ENCODE measurements around the gene STPG2. TPM values are rescaled to one million over a fixed set of nuclear protein-coding genes. Genes with fewer than 3 reads are reported as not detected.

STPG2 gene
- total and polyA plus RNA-seq, 2 donors (not counting 1 experiment from before 2014, with no cell fraction given): 0.13 to 0.49 TPM

DNA sequence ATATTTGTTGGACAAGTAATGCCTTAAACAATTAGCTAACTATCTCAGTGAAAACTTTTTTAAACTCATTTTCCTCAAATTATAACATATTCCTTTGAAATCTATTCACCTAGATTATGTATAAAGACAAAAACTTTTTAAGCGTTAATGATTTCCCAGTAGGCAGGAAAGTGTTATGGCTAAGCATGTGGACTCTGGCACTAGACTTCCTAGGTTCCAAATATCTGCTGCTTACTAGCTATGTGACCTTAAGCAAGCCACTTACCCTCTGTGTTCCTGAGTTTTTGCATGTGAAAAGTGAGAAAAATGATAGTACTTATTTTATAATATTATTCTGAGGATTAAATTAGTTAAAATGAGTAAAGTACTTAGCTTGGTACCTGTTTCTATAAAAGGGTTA is 301.8 kb downstream of the STPG2 start:
- Histone ChIP-seq H3K4me1 (ENCODE audit: control insufficient read depth in 2 of 2, insufficient read depth in 2 of 2, low read length in 2 of 2) (no peaks in the 10 kb centered on the region), H3K9ac (ENCODE audit: low read length) (no peak overlapping the region), H3K9me3 (ENCODE audit: control extremely low read depth in 1 of 3, control insufficient read depth in 2 of 3, insufficient read depth in 1 of 3, low read length in 2 of 3) (peaks cover 0 to 4% (median 0%) of the 10 kb centered on the region in 3 donors), H3K36me3 (replicated peaks in 1 of 2; ENCODE audit: control extremely low read depth in 1 of 2, control insufficient read depth in 1 of 2, extremely low read depth in 1 of 2, insufficient read depth in 2 of 2, low read length in 1 of 2) (no peaks in the 10 kb centered on the region), H3K4me3 (ENCODE audit: control extremely low read depth in 1 of 5, extremely low read depth in 1 of 5, insufficient read depth in 1 of 5, low read depth in 2 of 5, low read length in 4 of 5) (no peak overlapping the region), H4K20me1 (ENCODE audit: control insufficient read depth, insufficient read depth, low read length, poor library complexity, severe bottlenecking) (no peaks in the 10 kb centered on the region), H3K4me2 (replicated peaks; ENCODE audit: low read depth, low read length, poor library complexity, severe bottlenecking) (no peak overlapping the region), H3K27ac (ENCODE audit: low read length in 2 of 2) (no peak overlapping the region), H2AFZ (ENCODE audit: insufficient read depth, low read depth, low read length, poor library complexity, severe bottlenecking) (no peak overlapping the region), H3K27me3 (replicated peaks in 1 of 4; ENCODE audit: control extremely low read depth in 1 of 4, control insufficient read depth in 3 of 4, insufficient read depth in 4 of 4, low read length in 3 of 4) (no peaks in the 10 kb centered on the region), H3K79me2 (ENCODE audit: control insufficient read depth, insufficient read depth, low read length) (no peaks in the 10 kb centered on the region)
- no peak overlapping the region for H3K4me3 Mint-ChIP-seq
- H3K9me3 Mint-ChIP-seq (ENCODE audit: insufficient read depth): no peaks in the 10 kb centered on the region
- no CpG with 5 or more reads among the region's 1 CpG for WGBS (ENCODE audit: insufficient coverage)
- intact Hi-C loops (cut with micrococcal nuclease): no loop called here
- H3K27me3 Mint-ChIP-seq: no peaks in the 10 kb centered on the region
- TF ChIP-seq EZH2 (IDR thresholded peaks at IDR 0.05; ENCODE audit: borderline replicate concordance, insufficient read depth, low read depth, low read length, poor library complexity, severe bottlenecking): no peak
- TF ChIP-seq, protein P1, sequence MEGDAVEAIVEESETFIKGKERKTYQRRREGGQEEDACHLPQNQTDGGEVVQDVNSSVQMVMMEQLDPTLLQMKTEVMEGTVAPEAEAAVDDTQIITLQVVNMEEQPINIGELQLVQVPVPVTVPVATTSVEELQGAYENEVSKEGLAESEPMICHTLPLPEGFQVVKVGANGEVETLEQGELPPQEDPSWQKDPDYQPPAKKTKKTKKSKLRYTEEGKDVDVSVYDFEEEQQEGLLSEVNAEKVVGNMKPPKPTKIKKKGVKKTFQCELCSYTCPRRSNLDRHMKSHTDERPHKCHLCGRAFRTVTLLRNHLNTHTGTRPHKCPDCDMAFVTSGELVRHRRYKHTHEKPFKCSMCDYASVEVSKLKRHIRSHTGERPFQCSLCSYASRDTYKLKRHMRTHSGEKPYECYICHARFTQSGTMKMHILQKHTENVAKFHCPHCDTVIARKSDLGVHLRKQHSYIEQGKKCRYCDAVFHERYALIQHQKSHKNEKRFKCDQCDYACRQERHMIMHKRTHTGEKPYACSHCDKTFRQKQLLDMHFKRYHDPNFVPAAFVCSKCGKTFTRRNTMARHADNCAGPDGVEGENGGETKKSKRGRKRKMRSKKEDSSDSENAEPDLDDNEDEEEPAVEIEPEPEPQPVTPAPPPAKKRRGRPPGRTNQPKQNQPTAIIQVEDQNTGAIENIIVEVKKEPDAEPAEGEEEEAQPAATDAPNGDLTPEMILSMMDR (IDR thresholded peaks at IDR 0.05): no peak
- ChIA-PET POLR2A (no interaction called here), CTCF (no interaction called here)
- H3K4me1 Mint-ChIP-seq: no peaks in the 10 kb centered on the region
- ATAC-seq (ENCODE audit: low read depth) (no peak), DNase-seq (no peak)
- H3K27ac Mint-ChIP-seq: no peak overlapping the region

DNA sequence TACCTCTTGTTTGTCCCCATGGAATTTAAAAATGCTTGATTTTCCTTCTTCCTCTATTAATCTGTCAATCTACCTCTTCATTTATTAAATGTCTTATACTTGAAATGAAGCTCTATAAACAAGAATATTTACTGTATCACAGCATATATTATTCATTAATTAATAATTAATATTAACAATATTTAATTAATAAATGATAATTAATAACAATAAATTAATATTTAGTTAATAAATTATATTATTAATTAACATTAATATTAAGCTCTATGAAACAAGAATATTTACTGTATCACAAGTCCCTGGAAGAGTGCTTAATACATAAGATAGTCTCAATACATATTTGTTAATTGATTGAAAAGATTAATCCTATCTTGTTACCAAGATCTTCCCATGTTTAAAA is 306.6 kb downstream of the STPG2 start:
- POLR2A ChIA-PET: no interaction called here
- Histone ChIP-seq H3K79me2 (ENCODE audit: control insufficient read depth, insufficient read depth, low read length) (no peaks in the 10 kb centered on the region), H3K9ac (ENCODE audit: low read length) (no peak overlapping the region), H2AFZ (ENCODE audit: insufficient read depth, low read depth, low read length, poor library complexity, severe bottlenecking) (no peak overlapping the region), H3K4me1 (ENCODE audit: control insufficient read depth in 2 of 2, insufficient read depth in 2 of 2, low read length in 2 of 2) (no peaks in the 10 kb centered on the region), H3K9me3 (ENCODE audit: control extremely low read depth in 1 of 3, control insufficient read depth in 2 of 3, insufficient read depth in 1 of 3, low read length in 2 of 3) (peaks cover 0 to 1% (median 0%) of the 10 kb centered on the region in 3 donors), H3K27me3 (replicated peaks in 1 of 4; ENCODE audit: control extremely low read depth in 1 of 4, control insufficient read depth in 3 of 4, insufficient read depth in 4 of 4, low read length in 3 of 4) (no peaks in the 10 kb centered on the region), H3K27ac (ENCODE audit: low read length in 2 of 2) (no peak overlapping the region), H4K20me1 (ENCODE audit: control insufficient read depth, insufficient read depth, low read length, poor library complexity, severe bottlenecking) (no peaks in the 10 kb centered on the region), H3K36me3 (replicated peaks in 1 of 2; ENCODE audit: control extremely low read depth in 1 of 2, control insufficient read depth in 1 of 2, extremely low read depth in 1 of 2, insufficient read depth in 2 of 2, low read length in 1 of 2) (no peaks in the 10 kb centered on the region), H3K4me3 (ENCODE audit: control extremely low read depth in 1 of 5, extremely low read depth in 1 of 5, insufficient read depth in 1 of 5, low read depth in 2 of 5, low read length in 4 of 5) (no peak overlapping the region), H3K4me2 (replicated peaks; ENCODE audit: low read depth, low read length, poor library complexity, severe bottlenecking) (no peak overlapping the region)
- Mint-ChIP-seq H3K9me3 (ENCODE audit: insufficient read depth) (peaks cover 6% of the 10 kb centered on the region), H3K4me3 (no peak overlapping the region), H3K27me3 (no peaks in the 10 kb centered on the region), H3K4me1 (no peaks in the 10 kb centered on the region), H3K27ac (no peak overlapping the region)
- TF ChIP-seq, protein P1 (IDR thresholded peaks at IDR 0.05): no peak
- TF ChIP-seq EZH2 (IDR thresholded peaks at IDR 0.05; ENCODE audit: borderline replicate concordance, insufficient read depth, low read depth, low read length, poor library complexity, severe bottlenecking): no peak
- DNase-seq: no peak
- no peak for ATAC-seq (ENCODE audit: low read depth)
- intact Hi-C loops (cut with micrococcal nuclease): no loop called here
- CTCF ChIA-PET: no interaction called here

Data from B cell (primary cell).